ENCODE results near the gene CELF6.
A peak's percentile ranks its signal among the peaks of the same experiment; 100 is the strongest.

Gene CELF6

DNA sequence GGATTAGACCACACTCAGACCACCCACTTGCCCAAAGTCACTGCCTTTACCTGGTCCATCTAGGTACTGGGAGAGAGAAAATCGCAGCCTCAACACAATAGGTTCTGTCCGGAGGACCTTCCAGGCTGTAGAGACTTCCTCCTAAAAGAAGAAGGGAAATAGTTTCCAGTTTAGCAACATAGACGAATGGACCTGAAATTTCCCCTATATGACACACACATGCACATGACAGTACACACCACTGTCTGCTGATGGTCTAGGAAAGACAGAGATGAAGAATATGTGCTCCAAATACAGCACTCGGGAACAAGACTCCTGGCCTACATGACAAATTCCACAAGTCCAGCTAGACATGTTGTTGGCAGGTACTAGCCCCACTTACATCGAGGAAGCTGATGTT, 54.9 kb downstream of the CELF6 start:
- Mint-ChIP-seq H3K4me1 (peaks cover 15% of the 10 kb centered on the region), H3K36me3 (peaks cover 100% of the 10 kb centered on the region), H3K4me3 (no peak overlapping the region), H3K9me3 (no peaks in the 10 kb centered on the region), H3K27ac (no peak overlapping the region)
- no peak for ATAC-seq
- no peak for DNase-seq (ENCODE audit: low spot score in 2 of 2)

DNA sequence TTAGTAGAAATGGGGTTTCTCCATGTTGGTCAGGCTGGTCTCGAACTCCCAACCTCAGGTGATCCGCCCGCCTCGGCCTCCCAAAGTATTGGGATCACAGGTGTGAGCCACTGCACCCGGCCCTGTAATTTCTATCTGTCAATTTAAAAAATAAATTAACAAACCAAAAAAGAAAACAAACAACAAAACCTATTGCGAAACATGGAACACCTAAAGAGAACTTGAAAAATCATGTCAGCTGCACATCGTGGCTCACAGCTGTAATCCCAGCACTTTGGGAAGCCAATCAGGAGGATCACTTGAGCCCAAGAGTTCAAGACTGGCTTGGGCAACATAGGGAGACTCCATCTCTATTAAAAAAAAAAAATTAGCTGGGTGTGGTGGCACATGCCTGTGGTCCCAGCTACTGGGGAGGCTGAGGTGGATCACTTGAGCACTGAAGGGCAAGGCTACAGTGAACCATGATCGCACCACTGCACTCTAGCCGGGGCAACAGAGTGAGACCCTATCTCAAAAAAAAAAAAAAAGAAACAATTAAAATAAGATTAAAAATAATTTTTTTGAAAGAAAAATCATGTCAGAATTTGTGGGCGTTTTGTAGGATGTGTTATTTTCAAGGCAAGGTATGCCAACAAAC, 67.2 kb downstream of the CELF6 start:
- Mint-ChIP-seq H3K36me3 (peaks cover 97% of the 10 kb centered on the region), H3K27ac (no peak overlapping the region), H3K4me1 (no peaks in the 10 kb centered on the region), H3K9me3 (no peaks in the 10 kb centered on the region), H3K4me3 (no peak overlapping the region)
- no peak for ATAC-seq
- DNase-seq (ENCODE audit: low spot score in 2 of 2): no peak

DNA sequence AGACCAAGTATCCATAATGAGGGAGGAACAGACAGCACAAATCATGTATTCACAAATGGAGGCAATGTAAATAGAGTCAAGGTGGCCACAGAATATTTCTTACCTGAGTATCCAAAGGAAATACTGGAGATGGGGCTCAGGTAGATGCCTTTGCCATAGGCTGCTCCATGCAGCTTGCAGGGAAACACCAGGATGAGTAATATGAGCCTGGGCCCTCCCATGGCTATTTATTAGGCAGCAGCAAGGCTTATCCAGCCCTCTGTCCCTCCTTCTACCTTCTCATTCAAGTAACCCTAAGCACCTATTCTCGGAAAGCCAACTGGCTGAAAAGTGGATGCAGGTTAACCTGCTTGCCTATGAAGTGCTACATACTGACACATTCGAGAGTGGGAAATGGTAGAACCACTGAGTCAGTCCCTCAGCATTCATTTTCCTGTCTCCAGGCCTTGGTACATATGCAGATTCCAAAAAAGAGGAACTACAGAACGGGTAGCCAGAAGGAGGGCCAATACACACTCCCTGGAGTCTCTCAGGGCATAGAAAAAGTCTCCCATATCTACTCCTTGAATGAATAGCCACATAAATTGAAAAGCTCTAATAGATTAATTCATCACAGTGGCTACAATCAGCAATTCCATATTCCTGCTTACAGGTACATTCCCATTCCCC, 70.7 kb downstream of the CELF6 start:
- H3K36me3 Mint-ChIP-seq: peaks cover 95% of the 10 kb centered on the region
- H3K4me3 Mint-ChIP-seq: no peak overlapping the region
- no peaks in the 10 kb centered on the region for H3K9me3 Mint-ChIP-seq
- DNase-seq (ENCODE audit: low spot score in 2 of 2) (no peak), ATAC-seq (no peak)
- no peak overlapping the region for H3K27ac Mint-ChIP-seq
- no peaks in the 10 kb centered on the region for H3K4me1 Mint-ChIP-seq

DNA sequence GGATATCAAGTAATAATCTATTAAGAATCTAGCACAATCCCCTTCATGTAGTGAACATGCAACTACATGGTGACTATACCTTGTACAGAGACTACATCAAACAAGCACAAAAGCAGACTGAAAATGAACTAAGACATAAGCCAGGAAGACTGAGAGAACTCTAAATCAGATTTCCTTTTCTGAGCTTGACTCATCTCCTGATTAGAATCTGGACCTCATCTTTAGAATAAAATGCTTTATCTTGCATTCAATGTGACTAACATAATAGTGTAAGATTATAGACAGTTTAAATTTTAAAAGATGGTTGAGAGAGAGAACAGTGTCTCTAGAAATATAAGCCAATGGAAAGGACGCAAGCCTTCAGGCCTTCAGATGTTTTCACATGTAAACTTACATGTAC, 71.4 kb downstream of the CELF6 start:
- Mint-ChIP-seq H3K27ac (peak overlapping the region; percentile 44), H3K9me3 (no peaks in the 10 kb centered on the region), H3K36me3 (peaks cover 89% of the 10 kb centered on the region), H3K4me3 (no peak overlapping the region), H3K4me1 (peaks cover 7% of the 10 kb centered on the region)
- DNase-seq (ENCODE audit: low spot score in 2 of 2) (no peak), ATAC-seq (no peak)

DNA sequence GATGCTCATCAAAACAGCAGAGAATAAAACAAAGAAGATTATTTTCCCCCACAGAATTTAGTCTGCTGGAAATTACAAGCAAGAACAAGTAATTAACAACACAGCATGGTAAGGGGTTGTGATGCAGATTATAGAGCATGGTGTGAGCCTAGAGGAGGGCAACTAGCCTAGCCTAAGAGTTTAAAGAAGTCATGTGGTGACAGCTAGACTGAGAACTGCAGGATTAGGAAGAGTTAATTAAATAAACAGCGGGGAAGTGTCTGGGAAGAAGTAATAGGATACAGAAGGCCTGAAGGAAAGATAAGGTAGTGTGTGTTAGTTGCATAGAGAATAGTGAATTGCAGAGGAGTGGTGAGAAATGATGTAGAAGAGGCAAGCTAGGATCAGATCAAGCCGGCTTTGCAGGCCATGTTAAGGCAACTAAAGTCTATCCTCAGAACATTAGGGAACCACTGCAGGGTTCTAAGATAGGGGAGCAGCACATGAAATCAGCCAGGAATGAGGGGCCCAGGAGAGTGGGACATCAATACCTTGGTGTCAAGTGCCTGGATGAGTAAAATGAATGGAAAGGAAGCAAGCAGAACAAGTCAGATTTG, 77.1 kb downstream of the CELF6 start:
- peak overlapping the region; percentile 66 for H3K27ac Mint-ChIP-seq
- H3K4me3 Mint-ChIP-seq: no peak overlapping the region
- H3K36me3 Mint-ChIP-seq: peaks cover 72% of the 10 kb centered on the region
- no peaks in the 10 kb centered on the region for H3K9me3 Mint-ChIP-seq
- DNase-seq (ENCODE audit: low spot score in 2 of 2) (no peak), ATAC-seq (no peak)
- H3K4me1 Mint-ChIP-seq: peaks cover 13% of the 10 kb centered on the region

DNA sequence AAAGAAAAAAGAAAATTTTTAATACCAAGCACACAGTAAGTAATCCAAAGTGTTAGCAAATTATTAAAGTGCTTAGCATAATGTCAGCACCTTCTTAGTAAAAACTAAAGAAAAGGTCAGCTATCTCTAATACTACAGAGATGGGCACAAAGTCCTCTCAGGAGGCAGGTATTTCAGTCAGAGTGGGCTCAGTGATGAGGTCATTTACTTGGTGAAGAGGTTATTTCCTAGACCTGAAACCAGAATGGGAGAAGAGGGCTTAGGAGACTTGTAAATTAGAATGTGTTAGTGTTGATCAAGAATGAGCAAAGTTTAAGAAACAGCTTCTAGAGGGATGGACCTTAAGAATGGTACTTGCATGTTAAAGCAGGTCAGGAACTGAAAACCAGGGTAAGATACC, 80.3 kb downstream of the CELF6 start:
- Mint-ChIP-seq H3K36me3 (peaks cover 50% of the 10 kb centered on the region), H3K4me3 (no peak overlapping the region), H3K4me1 (peaks cover 31% of the 10 kb centered on the region), H3K27ac (no peak overlapping the region), H3K9me3 (no peaks in the 10 kb centered on the region)
- ATAC-seq (no peak), DNase-seq (ENCODE audit: low spot score in 2 of 2) (no peak)

DNA sequence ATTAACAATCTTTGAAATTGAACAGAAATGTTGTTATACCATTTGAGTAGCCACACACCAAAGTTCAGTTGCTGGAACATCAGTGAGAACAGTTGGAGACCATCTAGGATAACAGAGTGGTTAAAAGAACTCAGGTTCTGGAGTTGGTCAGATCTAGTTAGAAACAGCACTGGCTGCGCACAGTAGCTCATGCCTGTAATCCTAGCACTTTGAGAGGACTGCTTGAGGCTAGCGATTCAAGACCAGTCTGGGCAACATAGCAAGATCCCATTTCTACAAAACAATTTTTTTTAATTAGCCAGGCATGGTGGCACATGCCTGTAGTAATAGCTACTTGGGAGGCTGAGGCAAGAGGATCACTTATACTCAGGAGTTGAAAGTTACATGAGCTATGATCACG, 81.4 kb downstream of the CELF6 start:
- Mint-ChIP-seq H3K4me3 (no peak overlapping the region), H3K9me3 (no peaks in the 10 kb centered on the region), H3K36me3 (peaks cover 50% of the 10 kb centered on the region), H3K4me1 (peaks cover 29% of the 10 kb centered on the region), H3K27ac (peak overlapping the region; percentile 96)
- DNase-seq (ENCODE audit: low spot score in 2 of 2): no peak
- ATAC-seq: no peak

DNA sequence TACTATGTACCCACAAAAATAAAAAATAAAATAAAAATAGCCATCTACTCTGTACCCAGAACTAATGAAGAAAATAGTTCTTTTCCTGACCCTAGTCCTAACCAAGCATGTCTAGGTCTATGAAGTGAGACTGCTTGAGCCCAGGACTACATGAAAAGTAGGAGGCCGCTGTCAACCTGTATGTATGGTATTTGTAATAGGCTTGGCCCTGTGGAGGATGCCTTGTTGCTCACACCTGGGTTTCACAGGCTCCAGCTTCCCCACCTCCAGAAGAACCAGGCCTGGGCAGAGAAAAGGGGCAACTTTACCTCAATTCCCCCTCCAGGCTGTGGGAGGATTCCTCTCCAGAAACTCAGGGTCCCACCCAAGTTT, 82.1 kb downstream of the CELF6 start:
- Mint-ChIP-seq H3K27ac (peak overlapping the region; percentile 96), H3K36me3 (peaks cover 50% of the 10 kb centered on the region), H3K4me1 (peaks cover 29% of the 10 kb centered on the region), H3K4me3 (peak overlapping the region; percentile 69), H3K9me3 (no peaks in the 10 kb centered on the region)
- ATAC-seq (peak; percentile 36), DNase-seq (ENCODE audit: low spot score in 2 of 2) (no peak)

DNA sequence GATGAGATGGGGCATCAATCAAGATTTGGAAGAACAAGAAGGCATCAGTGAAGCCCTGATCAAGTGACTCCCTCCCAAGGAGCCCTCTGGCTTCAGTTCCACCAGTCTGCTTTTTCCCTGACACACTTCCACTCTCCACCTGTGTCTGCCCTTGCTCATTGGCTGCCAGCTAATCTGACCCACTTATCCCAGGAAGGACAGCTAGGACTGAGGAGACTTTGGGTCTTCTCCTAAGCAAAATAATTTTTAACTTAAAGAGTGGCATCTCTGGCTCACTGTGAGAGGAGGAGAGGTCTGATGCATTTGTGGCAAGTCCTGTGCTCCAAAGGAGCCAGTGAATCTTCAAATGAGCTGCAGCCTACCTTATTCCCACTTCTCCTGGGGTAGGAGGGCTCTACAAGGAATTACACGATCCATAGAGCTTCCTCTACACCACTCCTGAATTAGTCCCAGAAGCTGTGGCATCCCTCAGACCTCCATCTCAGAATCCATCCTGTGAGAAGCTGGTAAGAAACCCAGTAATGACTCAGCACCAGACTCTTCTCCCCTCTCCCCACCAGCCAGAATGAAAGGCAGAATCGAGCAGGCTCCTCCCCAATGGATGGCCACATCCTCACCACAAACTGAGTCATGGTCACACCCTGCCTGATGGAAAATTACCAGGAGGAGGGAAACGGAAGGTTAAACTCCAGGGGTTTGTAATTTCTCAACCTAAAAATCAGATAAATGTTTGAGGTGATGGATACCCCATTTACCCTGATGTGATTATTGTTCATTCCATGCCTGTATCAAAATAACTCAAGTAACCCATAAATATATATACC, 82.7 kb downstream of the CELF6 start:
- H3K27ac Mint-ChIP-seq: peak overlapping the region; percentile 96
- H3K36me3 Mint-ChIP-seq: peaks cover 51% of the 10 kb centered on the region

DNA sequence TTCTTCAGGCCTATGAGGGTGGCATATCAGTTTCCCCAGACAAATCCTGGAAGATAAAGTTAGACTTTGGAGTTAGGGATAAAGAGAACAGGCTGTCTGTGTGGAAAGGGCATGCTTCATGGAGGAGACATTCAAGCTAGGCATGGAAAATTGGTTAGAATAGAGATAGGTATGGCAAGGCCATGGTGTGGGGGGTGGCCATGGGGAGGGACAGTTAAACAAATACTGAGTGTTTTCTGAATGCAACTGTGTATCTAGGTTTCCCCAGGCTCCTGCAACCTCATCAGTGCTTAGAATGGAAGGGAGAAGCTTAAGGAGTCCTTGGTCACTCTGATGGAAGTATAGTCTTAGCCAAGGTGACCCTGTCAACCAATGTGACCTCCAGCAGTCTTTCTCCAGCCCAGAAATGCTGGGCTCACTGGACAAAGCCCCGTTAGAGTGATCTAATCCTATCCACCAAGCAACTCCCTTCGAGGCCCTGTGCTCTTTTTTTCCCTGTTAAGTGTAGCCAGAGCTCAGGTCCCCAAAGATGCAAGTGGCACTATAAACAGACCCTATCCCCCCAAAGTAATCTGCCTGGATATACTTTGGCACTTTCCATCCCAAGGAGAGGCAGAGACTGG, 83.5 kb downstream of the CELF6 start:
- H3K9me3 Mint-ChIP-seq: no peaks in the 10 kb centered on the region
- DNase-seq (ENCODE audit: low spot score in 2 of 2) (no peak), ATAC-seq (no peak)
- peak overlapping the region; percentile 96 for H3K27ac Mint-ChIP-seq
- H3K4me3 Mint-ChIP-seq: peak overlapping the region; percentile 69
- H3K36me3 Mint-ChIP-seq: peaks cover 48% of the 10 kb centered on the region
- H3K4me1 Mint-ChIP-seq: peaks cover 38% of the 10 kb centered on the region

More for the DNA sequence above, 82.7 kb downstream of the CELF6 start:
- no peaks in the 10 kb centered on the region for H3K9me3 Mint-ChIP-seq
- H3K4me3 Mint-ChIP-seq: peak overlapping the region; percentile 69
- H3K4me1 Mint-ChIP-seq: peaks cover 34% of the 10 kb centered on the region
- peak; percentile 55 to 90 for DNase-seq (ENCODE audit: low spot score in 2 of 2)
- ATAC-seq: peak; percentile 98

DNA sequence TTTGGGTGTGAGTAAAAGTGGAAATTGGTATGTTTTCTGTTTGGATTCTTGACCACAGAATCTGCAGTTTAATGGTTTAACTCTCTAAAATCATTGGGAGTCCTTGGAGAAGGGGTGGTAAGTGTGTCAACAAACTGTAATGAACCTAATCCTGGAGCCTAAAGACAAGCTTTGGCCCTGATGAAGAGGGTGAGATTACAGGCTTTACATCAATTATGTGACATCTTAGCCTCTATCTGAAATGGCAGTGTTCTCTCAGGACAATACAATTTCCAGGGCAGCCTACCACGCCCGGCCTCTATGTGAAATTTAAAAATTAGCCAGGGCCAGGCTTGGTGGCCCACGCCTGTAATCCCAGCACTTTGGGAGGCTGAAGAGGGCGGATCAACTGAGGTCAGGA, 84.7 kb downstream of the CELF6 start:
- Mint-ChIP-seq H3K27ac (no peak overlapping the region), H3K4me1 (peaks cover 38% of the 10 kb centered on the region), H3K9me3 (no peaks in the 10 kb centered on the region), H3K36me3 (peaks cover 48% of the 10 kb centered on the region), H3K4me3 (no peak overlapping the region)
- DNase-seq (ENCODE audit: low spot score in 2 of 2) (no peak), ATAC-seq (no peak)
